CD4-positive, alpha-beta T cell treated with Interleukin-4 for 4 hours (primary cell): Measurements from ENCODE around the gene DEDD2.

Experiments used
- DNase-seq: peaks from one replicate; pipeline ENCODE4 v3.0.0-alpha.2; 2020

Gene DEDD2

DNA sequence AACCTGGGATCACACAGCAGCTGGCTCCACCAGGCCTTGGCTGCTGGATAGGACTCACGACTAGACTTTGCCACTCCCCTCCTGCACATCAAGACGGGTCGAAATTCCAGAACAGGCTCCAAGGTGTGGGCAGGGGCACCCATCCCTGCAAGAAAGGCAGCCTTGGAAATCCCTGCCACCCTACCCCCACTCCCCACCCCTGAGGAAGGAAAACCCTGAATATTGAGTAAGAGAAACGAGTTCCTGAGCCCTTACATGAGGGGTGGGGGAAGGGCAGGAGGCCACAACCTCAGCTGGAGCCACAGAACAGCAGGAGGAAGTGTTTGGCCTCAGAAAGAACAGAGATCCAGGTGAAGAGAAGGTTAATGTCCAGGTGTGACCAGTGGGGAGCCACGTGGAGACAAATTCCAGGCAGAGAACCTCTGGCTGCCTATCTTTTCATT lies 20.1 kb downstream of the DEDD2 start:
- no peak for DNase-seq

DNA sequence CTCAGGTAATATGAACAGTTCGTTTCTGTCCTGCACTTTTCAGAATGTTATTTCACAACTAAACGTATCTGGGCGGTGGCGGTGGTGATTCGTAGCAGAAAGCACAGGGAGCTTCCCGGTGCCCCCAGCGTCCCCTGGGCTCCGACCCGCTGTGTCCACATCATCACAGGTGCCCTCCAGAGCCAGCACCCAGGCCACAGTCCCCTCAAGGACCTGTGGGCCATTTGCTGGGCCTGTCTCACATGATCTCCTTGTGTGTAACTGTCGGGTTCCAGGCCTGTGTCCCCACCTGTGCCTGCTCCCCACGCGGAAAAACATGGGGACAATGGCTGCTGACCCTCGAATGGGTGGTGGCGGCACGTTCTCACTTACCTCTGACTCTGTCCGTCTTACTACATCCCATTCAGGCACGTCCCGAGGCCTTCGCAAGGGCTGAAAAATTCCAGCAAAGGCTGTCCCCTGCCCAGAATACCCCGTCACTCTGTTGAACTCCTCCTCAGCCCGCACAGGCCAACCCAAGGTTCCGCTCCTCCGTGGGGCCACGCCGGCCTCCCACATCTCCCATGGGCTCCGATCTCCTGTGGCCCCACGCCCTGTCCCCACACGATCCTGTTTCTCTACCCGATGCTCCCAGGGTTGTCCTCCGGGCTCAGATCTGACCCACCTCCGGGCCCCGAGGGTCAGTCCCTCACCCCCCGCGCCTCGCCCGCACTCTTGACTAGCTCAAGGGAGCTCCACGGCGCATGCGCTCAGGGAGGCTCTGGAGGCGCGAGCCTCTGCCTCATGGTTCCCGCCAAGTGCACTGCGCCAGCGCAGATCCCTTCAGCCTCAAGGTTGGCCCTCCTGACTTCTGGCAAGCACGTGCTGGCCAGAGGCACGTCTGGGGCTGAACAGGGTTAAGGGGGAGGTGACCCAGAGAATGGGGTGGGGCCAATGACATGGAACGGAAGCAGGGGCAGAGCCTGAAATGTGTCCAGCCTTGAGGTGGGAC lies 21.2 kb downstream of the DEDD2 start:
- DNase-seq, result no peak

DNA sequence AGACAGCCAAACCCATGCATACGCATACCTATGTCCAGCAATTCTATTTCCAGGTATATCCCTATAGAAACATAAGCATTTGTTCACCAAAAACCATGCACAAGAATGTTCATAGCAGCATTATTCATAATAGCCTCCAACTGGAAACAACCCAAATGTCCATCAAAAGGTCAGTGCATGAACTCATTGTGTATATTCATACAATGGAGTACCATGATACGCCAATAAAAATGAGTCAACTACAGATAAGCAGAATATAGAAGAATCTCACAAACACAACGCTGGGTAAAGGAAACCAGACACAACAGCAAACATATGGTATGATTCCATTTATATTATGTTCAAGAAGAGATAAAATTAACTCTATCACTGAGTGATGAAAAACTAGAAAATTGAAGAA lies 23.8 kb downstream of the DEDD2 start:
- DNase-seq, result no peak

DNA sequence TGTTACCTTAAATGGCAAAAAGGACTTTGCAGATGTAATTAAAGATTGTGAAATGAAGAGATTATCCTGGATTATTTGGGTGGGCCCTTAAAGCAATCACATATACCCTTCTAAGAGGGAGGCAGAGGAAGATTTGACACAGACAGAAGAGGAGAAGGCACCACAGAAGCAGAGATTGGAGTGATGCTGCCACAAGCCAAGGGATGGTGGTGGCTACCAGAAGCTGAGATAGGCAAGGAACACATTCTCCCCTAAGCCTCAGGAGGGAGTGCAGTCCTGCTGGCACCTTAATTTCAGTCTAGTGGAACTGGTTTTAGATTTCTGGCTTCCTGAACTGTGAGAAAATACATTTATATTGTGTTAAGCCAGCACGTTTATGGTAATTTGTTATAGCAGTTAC lies 24.2 kb downstream of the DEDD2 start:
- DNase-seq, result no peak

DNA sequence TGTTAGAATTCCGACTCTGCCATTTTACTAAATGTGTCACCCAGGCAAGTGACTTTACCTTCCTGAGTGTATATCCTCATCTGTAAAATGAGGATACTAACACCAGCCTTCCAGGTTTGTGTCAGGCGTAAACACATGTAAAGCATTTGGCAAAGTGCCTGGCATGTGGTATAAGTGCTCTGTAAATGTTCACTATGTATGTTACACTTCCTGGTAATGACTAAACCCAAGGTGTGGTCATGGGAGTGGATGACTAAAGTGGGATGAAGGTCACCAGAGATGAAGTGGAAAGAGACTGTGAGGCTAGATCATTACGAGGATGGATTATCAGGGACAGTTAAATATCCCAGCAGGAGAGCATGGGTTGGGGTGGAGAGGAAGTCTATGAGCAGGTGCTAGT lies 25.6 kb downstream of the DEDD2 start:
- DNase-seq, result peak; percentile 56

DNA sequence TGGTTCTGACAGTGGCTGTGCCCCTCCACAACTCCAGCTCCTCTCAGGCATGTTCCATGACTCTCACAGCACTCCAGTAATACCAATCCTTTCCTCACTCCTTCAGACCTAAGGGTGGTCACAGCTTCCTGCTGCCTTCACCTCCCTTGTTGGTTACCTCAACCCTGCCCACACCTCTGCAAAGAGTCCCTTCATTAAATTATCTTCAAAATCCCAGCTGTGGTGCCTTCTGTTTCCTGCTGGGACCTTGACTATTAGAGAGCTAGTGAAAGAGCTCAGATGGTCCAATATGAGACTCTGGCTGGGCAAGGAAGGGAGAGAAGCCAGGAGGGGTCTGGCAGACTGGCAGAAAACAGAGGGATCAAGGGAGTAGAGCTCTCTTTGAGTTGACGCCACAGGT lies 26.1 kb downstream of the DEDD2 start:
- DNase-seq, result no peak

DNA sequence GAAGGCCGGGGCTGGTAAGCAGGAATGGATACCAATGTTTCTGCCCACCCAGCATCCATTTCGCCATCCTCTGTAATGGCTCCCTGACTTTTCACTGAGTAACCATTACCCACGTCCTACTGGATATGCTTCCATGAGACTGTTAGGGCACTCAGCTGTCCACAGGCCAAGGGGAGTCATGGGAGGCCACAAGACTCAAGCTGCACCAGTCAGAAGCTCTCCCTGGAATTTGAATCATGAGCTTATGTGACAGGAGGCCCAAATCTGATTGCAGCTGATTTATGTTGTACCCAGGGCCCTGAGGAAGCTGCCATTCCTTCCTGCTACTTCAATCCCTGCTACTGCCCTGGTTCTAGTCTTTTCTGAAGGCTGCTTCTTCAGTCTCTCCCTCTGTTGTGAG lies 28.3 kb downstream of the DEDD2 start:
- no peak for DNase-seq

DNA sequence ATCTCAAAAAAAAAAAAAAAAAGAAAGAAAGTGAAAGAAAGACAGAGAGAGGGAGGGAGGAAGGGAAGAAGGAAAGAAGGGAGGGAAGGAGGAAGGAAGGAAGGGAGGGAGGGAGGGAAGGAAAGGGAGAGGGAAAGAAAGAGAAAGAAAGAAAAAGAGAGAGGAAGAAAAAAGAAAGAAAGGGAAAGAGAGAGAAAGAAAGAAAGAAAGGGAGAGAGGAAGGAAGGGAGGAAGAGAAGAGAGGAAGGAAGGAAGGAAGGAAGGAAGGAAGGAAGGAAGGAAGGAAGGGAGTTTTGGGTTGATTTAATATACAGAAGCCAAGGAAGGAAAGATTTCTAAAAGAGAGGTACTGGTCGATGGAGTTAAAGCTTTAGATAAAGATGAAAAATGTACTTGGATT lies 28.8 kb downstream of the DEDD2 start:
- DNase-seq, result no peak

DNA sequence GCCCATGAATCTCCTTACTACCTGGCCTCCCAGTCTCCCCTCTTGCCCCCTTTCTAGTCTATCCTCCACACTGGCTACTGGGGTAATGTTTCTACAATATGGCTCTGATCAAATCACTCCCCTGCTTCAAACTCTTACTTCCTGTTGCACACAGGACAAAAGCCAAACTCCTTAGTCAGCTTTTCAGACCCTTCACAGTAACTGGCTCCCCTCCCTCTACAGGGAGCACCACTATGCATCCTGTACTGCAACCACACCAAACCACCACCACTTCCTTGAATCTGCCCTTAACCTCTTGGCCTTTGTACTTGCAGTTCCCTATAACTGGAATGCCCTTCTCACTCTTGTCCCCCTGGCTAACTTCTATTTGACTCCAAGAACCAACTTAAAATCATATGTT lies 32.2 kb downstream of the DEDD2 start:
- peak; percentile 63 for DNase-seq

DNA sequence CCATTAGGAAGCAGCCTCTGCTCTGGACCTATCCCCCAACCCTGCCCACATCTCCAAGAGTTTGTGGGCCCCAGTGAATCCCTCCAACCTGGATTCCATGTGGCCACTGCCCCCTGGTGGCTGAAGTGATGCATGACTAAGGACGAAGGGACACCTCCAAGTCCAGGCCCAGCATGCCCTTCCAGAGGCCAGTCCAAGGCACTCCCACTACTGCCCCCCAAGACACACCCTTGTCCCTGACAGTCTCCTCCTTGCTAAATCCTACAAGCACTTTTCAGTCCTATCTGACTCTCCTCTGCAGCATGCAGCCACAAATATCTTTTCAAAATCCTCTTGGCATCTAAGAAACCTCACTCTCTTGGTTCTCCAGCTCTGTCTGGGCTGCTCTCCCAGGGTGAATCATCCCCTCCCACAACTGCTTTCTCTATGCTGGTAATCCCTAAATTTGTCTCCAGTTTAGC lies 33.0 kb downstream of the DEDD2 start:
- DNase-seq, result peak; percentile 72

DNA sequence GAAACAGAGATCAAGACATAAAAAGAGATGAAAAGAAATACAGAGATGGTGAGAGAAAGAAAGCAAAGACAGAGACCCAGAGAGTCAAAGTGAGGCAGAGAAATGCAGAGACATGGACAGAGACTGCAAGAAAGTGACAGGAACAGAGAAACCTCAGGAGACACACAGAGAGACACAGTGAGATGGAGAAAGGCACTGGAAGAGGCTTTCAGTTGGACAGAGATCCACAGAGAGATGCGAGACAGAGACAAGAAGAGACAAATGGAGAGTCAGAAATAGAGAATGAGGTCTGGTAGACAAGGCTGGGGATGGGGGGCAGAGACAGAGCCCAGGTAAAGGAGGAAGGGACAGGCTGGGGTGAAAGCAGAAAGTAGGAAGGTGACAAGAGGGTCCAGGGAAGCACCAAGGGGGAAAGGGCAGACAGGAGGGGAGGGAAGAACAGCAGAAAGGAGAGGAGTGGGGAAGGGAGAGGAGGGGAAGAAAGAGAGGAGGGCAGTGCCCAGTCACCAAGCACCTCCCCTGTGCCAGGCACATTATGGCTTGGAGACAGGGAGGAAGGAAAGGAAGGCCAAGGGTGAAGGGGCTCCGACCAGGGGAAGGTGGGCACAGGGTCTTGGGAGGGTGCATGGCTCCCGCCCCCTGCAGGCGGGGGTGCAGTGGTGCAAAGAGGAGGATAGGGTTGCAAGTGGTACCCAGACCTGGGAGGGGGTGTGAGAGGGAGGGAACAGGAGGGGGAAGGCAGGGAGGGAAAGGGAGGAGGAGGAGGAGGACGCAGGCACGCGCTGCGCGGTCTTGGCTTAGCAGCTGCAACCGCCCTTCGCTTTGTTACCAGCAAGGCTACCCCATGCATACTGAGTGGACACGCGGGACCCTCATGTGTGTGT lies 38.4 kb downstream of the DEDD2 start:
- DNase-seq, result no peak

DNA sequence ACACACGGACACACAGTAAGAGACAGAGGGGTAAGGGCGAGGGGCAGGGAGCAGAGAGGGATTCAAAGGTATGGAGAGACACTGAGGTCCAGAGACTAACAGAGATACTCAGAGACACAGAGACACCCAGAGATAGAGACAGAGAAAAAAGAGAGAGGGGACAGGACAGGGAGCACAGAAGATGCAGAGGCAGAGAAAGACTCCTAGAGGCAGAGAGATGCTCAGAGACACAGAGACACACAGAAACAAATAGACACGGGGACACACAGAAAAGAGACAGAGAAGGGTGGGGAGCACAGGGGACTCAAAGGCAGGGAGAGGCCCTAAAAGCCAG lies 39.8 kb downstream of the DEDD2 start:
- DNase-seq, result no peak

DNA sequence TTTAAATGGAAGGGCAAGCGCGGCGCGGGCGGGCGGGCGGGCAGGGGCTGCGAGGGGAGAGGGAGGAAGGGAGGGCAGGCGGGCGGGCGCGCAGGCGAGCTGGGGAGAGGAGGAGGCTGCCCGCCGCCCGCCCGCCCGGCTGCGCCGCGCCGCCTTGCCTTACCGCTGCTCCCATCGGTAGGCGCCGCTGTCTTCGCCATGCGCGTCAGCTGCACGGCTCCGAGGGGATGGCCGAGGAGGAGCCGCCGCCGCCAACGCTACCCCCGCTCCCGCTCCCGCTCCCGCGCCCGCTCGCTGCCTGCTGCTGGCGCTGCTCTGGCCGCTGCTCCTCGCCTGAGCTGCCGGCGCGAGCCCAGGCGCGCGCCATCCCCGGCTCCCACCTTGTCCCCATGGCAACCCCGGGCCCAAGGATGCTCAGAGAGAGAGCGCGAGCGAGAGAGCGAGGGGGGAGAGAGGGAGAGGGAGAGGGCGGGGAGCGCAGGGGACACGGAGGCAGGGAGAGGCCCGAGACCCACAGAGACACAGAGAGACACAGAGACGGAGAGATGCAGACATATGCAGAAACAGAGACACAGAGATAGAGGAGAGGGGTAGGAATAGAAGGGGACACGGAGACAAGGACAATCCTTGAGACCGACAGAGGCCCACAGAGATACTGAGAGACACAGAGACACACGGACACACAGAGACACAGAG lies 40.3 kb downstream of the DEDD2 start:
- peak; percentile 72 for DNase-seq

DNA sequence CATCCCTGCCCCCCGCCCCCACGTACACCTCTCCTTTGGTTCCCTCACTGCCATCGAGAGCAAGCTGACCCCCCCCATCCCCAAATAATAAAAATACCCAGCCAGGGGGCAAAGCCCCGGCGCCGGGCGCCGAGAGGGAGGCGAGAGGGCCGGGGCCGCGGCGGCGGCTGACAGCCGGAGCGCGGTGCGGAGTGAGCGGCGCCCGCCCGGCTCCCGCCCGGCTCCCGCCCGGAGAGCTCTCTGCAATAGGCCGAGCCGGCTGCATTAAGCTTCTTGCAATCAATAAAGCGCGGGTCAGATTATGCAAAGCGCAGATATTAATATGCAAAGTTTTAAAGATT lies 40.9 kb downstream of the DEDD2 start:
- no peak for DNase-seq

DNA sequence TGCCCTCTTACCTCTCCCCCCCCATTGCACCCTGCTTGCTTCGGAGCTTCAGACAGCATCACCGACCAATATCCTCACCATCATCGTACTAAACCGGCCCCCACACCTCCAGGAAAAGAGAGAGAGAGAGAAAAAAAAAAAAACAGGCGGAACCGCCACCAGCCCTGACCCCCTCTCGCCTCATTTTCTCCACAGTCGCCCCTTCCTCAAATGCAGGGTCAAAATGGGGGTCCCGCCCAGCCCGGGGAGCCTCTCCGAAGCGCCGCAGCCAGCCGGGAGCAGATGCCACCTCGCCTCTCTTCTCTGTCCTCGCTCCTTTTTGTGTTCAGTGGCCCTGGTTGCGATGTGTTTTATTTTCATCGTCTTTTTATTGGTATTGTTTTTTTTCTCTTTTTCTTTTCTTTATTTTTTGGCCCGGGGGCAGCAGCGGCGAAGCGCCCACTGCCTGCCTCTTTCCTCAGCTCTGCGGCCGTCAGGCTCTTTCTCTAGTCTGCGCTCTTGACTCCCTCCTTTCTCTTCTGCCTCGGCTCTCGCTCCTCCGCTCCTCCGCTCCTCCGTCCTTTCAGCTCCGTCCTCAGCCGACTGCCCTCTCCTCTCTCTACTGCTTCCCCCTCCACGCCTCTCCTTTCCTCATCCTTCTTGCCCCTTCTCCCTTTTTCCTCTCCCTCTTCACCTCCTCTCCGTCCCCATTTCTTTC lies 41.4 kb downstream of the DEDD2 start:
- DNase-seq, result no peak

DNA sequence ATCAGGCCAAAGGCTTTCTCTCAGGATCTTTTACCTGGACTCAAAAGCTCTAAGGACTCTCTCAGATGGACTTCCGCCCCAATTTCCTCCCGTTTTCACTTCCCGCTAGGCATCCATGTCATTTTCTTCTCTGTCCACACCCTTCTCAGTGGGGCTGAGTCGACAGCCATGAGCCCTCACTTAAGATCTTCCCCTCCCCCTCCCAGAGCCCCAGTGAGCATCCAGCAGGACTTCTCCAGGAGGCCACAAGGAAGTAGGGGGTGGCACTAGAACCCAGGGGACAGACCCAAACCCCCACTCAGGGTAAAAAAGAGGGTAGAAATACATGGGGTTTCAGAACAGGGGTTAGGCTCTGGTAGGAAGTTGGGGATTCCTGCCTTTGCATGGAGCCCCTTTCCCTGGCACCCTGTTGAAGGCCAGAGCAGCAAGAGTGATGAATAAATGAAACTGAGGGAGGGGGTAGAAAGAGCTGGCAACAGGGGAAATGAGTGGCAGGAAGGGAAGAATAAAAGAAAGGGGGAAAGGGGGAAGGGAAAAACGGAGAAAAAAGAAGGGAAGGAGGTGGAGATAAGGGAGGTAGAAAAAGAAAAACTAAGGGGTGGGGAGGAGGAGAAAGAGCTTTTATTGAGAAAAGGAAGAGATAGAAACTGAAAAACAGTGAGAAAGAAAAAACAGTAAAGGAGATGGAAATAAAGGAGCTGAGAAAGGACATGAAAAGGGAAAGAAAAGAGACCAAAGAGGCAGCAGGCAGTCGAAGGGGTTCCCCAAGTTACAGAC lies 42.3 kb downstream of the DEDD2 start:
- no peak for DNase-seq

DNA sequence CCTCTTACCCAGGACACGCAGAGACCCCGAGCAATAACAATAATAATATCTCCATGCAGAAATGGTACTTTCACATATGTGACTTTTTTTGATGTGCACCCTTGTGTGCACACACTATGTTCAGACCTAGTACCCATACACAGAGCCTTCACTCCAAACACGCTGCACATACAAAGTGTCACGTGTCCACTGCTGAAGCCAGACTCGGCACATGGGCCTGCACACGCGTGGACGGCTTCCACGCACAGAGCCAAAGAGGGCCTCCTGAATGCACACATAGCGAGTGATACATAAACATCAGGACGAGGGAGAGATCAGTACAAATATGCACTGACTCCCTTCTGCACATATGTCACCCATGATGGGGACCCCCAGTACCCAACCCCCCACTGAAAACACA lies 43.3 kb downstream of the DEDD2 start:
- DNase-seq, result no peak

DNA sequence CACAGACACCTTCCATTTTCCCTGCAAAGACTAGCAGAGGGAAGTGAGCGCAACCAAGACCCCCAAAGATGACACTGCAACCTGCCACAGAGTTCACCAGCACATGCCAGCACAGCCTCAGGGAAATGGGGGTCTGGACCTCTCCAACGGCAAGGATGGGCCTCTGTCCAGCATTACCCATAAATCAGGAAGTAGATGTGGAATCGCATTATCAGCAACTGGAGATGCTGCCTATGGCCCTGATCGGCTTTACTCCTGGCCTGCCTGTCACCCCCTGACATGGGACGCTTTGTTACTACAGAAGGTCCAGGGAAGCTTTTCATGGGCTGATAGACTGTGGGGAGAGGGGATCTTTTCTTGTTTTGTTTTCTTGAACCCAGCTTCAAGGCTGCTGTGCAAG lies 43.8 kb downstream of the DEDD2 start:
- DNase-seq, result no peak

DNA sequence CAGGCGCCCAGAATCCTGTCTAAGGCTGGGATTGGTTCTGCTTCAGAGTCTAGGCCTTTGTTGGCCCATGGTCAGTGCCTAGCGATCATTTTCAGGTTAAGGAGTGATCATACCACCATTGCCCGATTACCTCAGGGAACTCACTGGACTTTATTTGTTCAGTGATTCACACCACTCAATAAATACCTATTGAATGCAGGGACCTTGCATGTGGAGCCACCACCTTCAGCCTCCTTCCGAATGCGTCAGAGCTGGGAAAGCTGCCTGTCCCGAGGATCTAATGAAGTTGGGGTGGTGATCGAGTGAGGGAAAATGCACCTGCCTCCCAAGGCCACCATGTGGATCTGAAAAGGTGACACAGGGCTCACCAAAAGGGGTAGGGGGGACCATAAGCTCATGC lies 45.2 kb downstream of the DEDD2 start:
- DNase-seq, result no peak

DNA sequence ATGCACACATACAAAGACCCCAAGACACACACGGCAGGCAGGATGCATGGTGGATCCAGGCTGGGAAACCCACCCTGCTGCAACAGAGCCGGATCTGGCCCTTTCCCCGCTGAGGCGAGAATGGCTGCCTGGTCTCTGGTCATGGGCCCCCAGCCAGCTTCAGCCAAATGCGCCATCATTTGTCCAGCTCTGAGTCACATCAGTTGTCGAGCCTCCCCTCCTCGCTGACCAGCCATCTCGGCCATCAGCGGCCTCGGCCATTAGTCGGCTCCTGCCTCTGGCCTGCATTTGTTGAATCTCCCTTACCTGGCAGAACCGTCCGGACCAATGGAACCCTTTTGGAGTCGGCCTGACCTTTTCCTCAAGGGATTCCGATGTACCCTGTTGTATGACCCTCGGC lies 46.8 kb downstream of the DEDD2 start:
- no peak for DNase-seq

DNA sequence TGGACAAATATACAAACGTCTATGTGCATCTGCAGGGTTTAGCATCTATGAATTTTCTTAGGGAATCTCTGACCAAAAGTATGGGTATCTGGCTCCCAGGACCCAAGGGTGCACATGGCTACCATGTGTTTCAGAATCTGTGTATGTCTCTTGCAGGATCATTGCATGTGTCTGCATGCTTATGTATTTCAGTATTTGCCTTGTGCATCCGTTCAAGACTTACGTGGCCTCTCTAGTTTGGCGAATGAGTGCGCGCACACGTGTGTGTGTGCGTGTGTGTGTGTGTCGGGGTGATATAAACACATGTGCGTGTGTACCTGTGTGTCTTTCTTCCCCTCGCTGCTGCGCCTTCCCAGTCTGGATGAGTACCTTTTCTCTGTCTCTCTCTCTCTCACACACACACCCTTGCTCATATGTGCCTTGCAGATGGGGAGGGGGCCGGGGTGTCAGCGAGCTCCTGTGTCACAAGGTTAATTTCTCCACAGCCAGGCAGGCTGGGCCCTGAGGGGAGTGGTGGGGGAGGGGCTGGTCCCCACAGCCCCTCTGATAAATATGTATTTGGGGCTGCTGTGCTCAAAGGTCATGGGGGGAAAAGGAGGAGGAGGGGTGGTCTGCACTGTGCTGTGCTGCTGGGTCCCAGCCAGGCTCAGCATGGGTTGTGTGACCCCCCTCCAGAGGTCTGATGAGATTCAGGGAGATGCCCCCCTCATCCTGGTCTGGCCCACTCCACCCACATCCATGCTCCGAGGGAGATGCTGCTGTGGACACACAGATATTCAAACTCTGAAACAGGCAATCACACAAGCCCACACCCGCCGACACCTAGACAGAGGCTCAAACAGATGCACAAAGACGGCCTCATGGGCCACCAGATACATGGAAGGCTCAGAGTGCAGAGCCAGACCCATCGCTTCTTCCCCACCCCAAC lies 47.7 kb downstream of the DEDD2 start:
- no peak for DNase-seq
